ENCODE results near the gene PRPF6. TPM values are rescaled to one million over a fixed set of nuclear protein-coding genes. Genes with fewer than 3 reads are reported as not detected.
A peak's percentile ranks its signal among the peaks of the same experiment; 100 is the strongest.

Gene PRPF6
- total RNA-seq, 1 donor from 2014 or later: 81.5 TPM

- no peaks in the 10 kb centered on the region for H3K9me3 Mint-ChIP-seq
- no peak for TF ChIP-seq CTCF (conservative IDR thresholded peaks at IDR 0.05)
- peak overlapping the region; percentile 39 for H3K4me3 Mint-ChIP-seq
- no peak overlapping the region for H3K27ac Mint-ChIP-seq (ENCODE audit: unreplicated experiment)
- H3K36me3 Mint-ChIP-seq (ENCODE audit: low read depth): no peaks in the 10 kb centered on the region
- peaks cover 4% of the 10 kb centered on the region for H3K4me1 Mint-ChIP-seq
- H3K27me3 Mint-ChIP-seq (ENCODE audit: low read depth): peaks cover 92% of the 10 kb centered on the region
- DNase-seq (ENCODE audit: low read depth, low spot score): no peak
Observed at GRCh38 chr20:64041040-64041780, 60.3 kb downstream of the PRPF6 start.

- TF ChIP-seq CTCF (conservative IDR thresholded peaks at IDR 0.05): no peak
- H3K27me3 Mint-ChIP-seq (ENCODE audit: low read depth): peaks cover 92% of the 10 kb centered on the region
Observed at GRCh38 chr20:64041781-64042053, 60.8 kb downstream of the PRPF6 start.

GRCh38 chr20:64042054-64042781 is 61.3 kb downstream of the PRPF6 start:
- DNase-seq (ENCODE audit: low read depth, low spot score): no peak
- Mint-ChIP-seq H3K4me1 (peaks cover 4% of the 10 kb centered on the region), H3K36me3 (ENCODE audit: low read depth) (no peaks in the 10 kb centered on the region), H3K27ac (ENCODE audit: unreplicated experiment) (no peak overlapping the region), H3K4me3 (no peak overlapping the region), H3K27me3 (ENCODE audit: low read depth) (peaks cover 92% of the 10 kb centered on the region), H3K9me3 (no peaks in the 10 kb centered on the region)
- TF ChIP-seq CTCF (conservative IDR thresholded peaks at IDR 0.05): no peak

More at GRCh38 chr20:64041781-64042053, 60.8 kb downstream of the PRPF6 start:
- Mint-ChIP-seq H3K4me1 (peaks cover 4% of the 10 kb centered on the region), H3K4me3 (no peak overlapping the region), H3K36me3 (ENCODE audit: low read depth) (no peaks in the 10 kb centered on the region), H3K27ac (ENCODE audit: unreplicated experiment) (no peak overlapping the region), H3K9me3 (no peaks in the 10 kb centered on the region)
- no peak for DNase-seq (ENCODE audit: low read depth, low spot score)

GRCh38 chr20:64043768-64044167 is 62.8 kb downstream of the PRPF6 start:
- H3K4me1 Mint-ChIP-seq: no peaks in the 10 kb centered on the region
- H3K4me3 Mint-ChIP-seq: peak overlapping the region; percentile 54
- no peak overlapping the region for H3K27ac Mint-ChIP-seq (ENCODE audit: unreplicated experiment)
- H3K36me3 Mint-ChIP-seq (ENCODE audit: low read depth): no peaks in the 10 kb centered on the region
- no peak for DNase-seq (ENCODE audit: low read depth, low spot score)
- H3K9me3 Mint-ChIP-seq: no peaks in the 10 kb centered on the region
- no peak for TF ChIP-seq CTCF (conservative IDR thresholded peaks at IDR 0.05)
- peaks cover 87% of the 10 kb centered on the region for H3K27me3 Mint-ChIP-seq (ENCODE audit: low read depth)

GRCh38 chr20:64044484-64045247 is 63.7 kb downstream of the PRPF6 start:
- H3K27ac Mint-ChIP-seq (ENCODE audit: unreplicated experiment): no peak overlapping the region
- H3K4me3 Mint-ChIP-seq: peak overlapping the region; percentile 59
- H3K36me3 Mint-ChIP-seq (ENCODE audit: low read depth): no peaks in the 10 kb centered on the region
- TF ChIP-seq CTCF (conservative IDR thresholded peaks at IDR 0.05): no peak
- H3K4me1 Mint-ChIP-seq: no peaks in the 10 kb centered on the region
- peaks cover 83% of the 10 kb centered on the region for H3K27me3 Mint-ChIP-seq (ENCODE audit: low read depth)
- no peaks in the 10 kb centered on the region for H3K9me3 Mint-ChIP-seq
- no peak for DNase-seq (ENCODE audit: low read depth, low spot score)

All from neural crest cell (in vitro differentiated cells).